Measurements from ENCODE around the gene PSMB10.

DNA sequence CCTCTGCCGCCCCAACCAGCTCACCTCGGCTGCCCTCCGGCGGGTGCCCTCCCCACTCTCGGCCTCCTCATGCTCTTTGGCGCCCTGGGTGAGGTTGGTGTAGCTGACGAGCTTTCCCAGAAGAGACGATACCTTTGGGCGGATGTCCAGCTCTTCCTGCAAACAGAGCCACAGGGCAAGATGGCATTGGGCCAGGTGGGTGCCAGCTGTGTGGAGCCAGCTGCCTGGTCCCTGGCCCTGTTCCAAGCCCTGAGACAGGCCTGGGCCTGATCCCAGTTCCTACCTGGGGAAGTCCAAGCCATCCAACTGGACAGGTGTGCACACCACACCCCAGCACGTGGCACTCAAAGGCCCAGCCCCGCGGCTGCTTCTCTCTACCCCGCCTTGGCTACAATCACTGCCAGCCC, 24.9 kb upstream of the PSMB10 start:
- TF ChIP-seq, protein P1, sequence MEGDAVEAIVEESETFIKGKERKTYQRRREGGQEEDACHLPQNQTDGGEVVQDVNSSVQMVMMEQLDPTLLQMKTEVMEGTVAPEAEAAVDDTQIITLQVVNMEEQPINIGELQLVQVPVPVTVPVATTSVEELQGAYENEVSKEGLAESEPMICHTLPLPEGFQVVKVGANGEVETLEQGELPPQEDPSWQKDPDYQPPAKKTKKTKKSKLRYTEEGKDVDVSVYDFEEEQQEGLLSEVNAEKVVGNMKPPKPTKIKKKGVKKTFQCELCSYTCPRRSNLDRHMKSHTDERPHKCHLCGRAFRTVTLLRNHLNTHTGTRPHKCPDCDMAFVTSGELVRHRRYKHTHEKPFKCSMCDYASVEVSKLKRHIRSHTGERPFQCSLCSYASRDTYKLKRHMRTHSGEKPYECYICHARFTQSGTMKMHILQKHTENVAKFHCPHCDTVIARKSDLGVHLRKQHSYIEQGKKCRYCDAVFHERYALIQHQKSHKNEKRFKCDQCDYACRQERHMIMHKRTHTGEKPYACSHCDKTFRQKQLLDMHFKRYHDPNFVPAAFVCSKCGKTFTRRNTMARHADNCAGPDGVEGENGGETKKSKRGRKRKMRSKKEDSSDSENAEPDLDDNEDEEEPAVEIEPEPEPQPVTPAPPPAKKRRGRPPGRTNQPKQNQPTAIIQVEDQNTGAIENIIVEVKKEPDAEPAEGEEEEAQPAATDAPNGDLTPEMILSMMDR (IDR thresholded peaks at IDR 0.05; ENCODE audit: low read depth, low read length): no peak
- TF ChIP-seq EZH2phosphoT487 (IDR thresholded peaks at IDR 0.05; ENCODE audit: low read depth): no peak
